Upper lobe of right lung (tissue), 1 donor: ENCODE data around the gene FBLN5. TPM values are rescaled to one million over a fixed set of nuclear protein-coding genes. Genes with fewer than 3 reads are reported as not detected.

Source experiments
- ATAC-seq: fragments of 200-7000 bp; cut with Tn5 transposase; one replicate; pipeline ENCODE4 v1.9.1; 2020; ENCODE audit warnings: mild to moderate bottlenecking, moderate library complexity
- DNase-seq: peaks from one replicate; pipeline ENCODE4 v3.0.0-alpha.2; 2020
- H3K27ac ChIP-seq: fragments of 200-600 bp; one replicate; pipeline ENCODE4 v1.8.0; 2022
- H3K27me3 ChIP-seq: fragments of 200-600 bp; one replicate; pipeline ENCODE4 v1.8.0; 2022; ENCODE audit warnings: mild to moderate bottlenecking
- H3K36me3 ChIP-seq: fragments of 200-600 bp; one replicate; pipeline ENCODE4 v1.8.0; 2022
- H3K4me1 ChIP-seq: fragments of 200-600 bp; one replicate; pipeline ENCODE4 v1.8.0; 2022
- H3K4me3 ChIP-seq: fragments of 200-600 bp; one replicate; pipeline ENCODE4 v1.8.0; 2022; ENCODE audit warnings: mild to moderate bottlenecking
- H3K9me3 ChIP-seq: fragments of 200-600 bp; one replicate; pipeline ENCODE4 v1.8.0; 2022
- intact Hi-C: fragments of 100-400 bp; cut with DNase I; formaldehyde crosslinking; loops from one replicate; pipeline ENCODE4 v1.11.0; 2022
- total RNA-seq: library from RNA; stranded (reverse); fragmentation: NEBNext Ultra II Directional; extraction: Animal tissue kit (Norgen Biotek cat#: 25700); gene quantifications from one replicate; pipeline ENCODE4 v1.2.1, GENCODE V29; 2021
- TF ChIP-seq, protein P1 (sequence below): fragments of 200-600 bp; IDR thresholded peaks from one replicate; pipeline ENCODE4 v1.8.0; 2022; ENCODE audit warnings: antibody characterized with exemption
- donor health status: DM: no; HTN: yes; CAD: no; lungs with severe emphysema.

FBLN5 gene
- total RNA-seq, 1 donor from 2014 or later: 245 TPM

DNA sequence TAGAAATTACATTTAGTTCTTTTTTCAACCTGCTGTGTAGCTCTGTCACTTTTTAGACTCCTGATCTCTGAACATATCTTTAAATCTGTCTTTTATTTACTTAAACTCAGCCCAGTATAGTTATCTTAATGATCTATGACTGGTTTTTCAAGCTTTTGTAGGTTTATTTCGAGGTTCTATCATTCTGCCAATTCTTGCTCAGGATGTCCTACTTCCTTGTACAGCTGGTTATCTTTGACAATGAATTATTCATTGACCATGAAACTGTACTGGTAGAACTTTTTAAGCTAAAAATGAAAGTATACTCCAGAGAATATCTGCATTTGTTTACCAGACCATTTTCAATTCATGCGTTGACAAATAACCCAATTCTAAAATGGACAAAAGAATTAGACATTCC is 118.0 kb downstream of the FBLN5 start:
- H3K4me3 ChIP-seq: no peak overlapping the region
- no peak for ATAC-seq

DNA sequence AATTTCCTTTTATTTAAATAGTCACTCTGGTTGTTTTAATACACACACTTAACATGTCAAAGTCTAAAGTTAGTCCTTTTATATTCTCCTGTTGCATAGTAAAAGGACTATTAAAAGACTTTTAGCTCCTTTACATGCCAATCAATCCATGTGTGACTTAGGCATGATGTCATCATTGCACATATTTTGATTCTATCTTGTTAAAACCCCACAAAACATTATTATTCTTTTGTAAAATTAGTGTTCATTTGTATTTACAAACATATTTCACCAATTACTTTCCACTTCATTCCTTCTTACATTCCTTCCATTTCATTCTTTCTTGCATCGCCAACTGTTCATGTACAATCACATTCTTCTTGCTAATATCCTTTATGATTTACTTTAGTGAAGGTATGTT is 119.7 kb downstream of the FBLN5 start:
- TF ChIP-seq, protein P1, sequence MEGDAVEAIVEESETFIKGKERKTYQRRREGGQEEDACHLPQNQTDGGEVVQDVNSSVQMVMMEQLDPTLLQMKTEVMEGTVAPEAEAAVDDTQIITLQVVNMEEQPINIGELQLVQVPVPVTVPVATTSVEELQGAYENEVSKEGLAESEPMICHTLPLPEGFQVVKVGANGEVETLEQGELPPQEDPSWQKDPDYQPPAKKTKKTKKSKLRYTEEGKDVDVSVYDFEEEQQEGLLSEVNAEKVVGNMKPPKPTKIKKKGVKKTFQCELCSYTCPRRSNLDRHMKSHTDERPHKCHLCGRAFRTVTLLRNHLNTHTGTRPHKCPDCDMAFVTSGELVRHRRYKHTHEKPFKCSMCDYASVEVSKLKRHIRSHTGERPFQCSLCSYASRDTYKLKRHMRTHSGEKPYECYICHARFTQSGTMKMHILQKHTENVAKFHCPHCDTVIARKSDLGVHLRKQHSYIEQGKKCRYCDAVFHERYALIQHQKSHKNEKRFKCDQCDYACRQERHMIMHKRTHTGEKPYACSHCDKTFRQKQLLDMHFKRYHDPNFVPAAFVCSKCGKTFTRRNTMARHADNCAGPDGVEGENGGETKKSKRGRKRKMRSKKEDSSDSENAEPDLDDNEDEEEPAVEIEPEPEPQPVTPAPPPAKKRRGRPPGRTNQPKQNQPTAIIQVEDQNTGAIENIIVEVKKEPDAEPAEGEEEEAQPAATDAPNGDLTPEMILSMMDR: no peak
- ATAC-seq: no peak

More for the DNA sequence above, 118.0 kb downstream of the FBLN5 start:
- TF ChIP-seq, protein P1: no peak
- no peak for DNase-seq
- Histone ChIP-seq H3K27ac (no peak overlapping the region), H3K36me3 (no peaks in the 10 kb centered on the region), H3K27me3 (no peaks in the 10 kb centered on the region), H3K9me3 (no peaks in the 10 kb centered on the region), H3K4me1 (peaks cover 12% of the 10 kb centered on the region)
- intact Hi-C loops: no loop called here

More for the DNA sequence above, 119.7 kb downstream of the FBLN5 start:
- Histone ChIP-seq H3K4me3 (no peak overlapping the region), H3K4me1 (peaks cover 12% of the 10 kb centered on the region), H3K9me3 (no peaks in the 10 kb centered on the region), H3K36me3 (no peaks in the 10 kb centered on the region), H3K27ac (no peak overlapping the region), H3K27me3 (no peaks in the 10 kb centered on the region)
- intact Hi-C loops: no loop called here
- no peak for DNase-seq

Other genes with a start within 250 kb of the FBLN5 start
- 3.0 TPM for gene CATSPERB, start 215.6 kb downstream of the FBLN5 start, total RNA-seq
- 56.7 TPM for gene TC2N, start 80.2 kb downstream of the FBLN5 start, total RNA-seq
- gene TRIP11, start 92.4 kb upstream of the FBLN5 start, total RNA-seq: 68.9 TPM
- 50.4 TPM for gene ATXN3, start 158.9 kb upstream of the FBLN5 start, total RNA-seq
- gene NDUFB1, start 174.0 kb upstream of the FBLN5 start, total RNA-seq: 95.4 TPM
- gene CPSF2, start 174.3 kb upstream of the FBLN5 start, total RNA-seq: 58.6 TPM